HG03439 (cell line): Measurements from ENCODE around the gene TFEC.
"Not testable (repeated sequence)": the region's sequence is repeated elsewhere in the genome, so short reads cannot be mapped to it uniquely, and the experiment has no call there.

ENCODE experiments used
- ATAC-seq: cut with Tn5 transposase; IDR thresholded peaks from one replicate; pipeline ENCODE4 v1.9.1; 2021; ENCODE audit warnings: mild to moderate bottlenecking, moderate library complexity; ENCODE audit not compliant: unreplicated experiment

Gene TFEC, protein sequence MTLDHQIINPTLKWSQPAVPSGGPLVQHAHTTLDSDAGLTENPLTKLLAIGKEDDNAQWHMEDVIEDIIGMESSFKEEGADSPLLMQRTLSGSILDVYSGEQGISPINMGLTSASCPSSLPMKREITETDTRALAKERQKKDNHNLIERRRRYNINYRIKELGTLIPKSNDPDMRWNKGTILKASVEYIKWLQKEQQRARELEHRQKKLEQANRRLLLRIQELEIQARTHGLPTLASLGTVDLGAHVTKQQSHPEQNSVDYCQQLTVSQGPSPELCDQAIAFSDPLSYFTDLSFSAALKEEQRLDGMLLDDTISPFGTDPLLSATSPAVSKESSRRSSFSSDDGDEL

DNA sequence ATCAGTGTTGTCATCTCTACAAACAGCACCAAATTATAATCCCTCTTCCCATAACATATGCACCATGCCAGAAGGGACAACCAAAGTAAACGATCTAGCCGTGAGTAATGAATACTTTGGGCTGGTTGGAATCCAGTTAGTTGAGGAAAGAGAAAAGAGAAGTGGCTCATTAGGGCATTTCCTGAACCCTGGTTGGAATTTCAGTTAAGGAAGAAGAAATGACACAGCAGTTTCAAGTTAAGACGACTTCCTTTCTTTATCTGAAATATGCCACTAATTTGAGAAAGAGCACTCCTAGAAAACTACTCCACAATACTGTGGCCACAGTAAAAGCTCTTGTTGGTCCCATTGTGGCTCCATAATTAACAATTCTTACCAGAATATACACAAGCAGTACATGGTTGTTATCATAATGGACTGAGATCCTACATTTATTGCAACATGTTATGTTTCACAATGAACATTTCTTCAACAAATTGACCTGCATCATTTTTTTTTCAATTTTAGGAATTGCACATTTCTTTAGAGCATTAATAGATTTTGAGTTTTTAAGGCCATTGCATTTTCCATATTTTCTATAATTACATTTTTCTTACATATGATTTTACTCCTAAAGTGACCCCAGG, at the start of gene TFEC:
Gene TFEC (minus strand): TSS at position 113 of the 626 bp plus-strand sequence. CDS start 46,322 bp downstream, outside the sequence.
- no peak for ATAC-seq

DNA sequence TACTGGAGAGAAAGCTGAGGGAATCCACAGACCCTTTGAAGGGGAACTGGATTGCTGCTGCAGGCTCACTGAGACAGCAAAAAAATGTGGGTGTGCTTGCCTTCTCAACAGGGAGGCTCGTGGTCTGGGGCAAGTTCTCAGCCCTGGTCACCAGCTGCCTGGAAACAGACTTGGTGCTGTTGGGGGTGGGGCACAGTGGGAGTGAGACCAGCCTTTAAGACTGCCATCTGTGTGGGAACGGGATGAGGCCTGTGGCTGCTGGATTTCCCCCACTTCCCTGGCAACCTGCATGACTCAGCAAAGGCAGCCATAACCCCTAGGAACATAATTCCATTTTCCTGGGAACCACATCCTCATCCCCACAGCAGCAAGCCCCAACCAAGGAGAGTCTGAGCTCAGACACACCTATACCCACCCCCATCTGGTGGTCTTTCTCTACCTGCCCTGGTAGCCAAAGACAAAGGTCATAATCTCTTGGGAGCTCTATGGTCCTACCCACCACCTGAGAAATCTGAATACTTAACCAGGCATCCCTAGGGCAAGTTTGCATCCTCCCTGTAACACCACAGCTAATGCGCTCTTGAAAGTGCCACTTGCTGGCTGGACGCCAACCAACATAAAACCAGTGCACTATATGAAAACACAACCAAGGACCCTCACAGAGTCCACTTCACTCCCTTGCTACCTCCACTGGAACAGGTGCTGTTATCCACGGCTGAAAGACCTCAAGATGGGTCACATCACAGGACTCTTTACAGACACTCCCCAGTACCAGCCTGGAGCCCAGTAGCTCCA, 45.0 kb upstream of the TFEC start:
- ATAC-seq = no peak

DNA sequence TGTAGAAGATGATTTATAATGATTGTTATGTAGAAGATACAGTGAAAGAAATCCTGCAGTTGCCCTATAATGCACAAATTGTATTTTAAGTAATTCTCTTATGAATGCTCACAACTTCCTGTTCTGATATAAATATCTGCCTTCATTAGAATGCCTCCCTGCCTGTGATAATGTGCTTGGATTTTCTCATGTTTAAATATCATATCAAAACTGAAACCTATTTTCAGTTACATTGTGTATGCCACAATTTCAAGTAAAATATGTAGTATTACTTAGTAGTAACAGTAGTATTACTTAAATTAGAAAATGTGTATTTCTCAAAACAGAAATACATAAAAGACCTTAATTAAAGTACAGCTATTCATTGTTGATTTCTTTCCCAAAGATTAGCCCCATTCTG, 41.1 kb upstream of the TFEC start:
- no peak for ATAC-seq

DNA sequence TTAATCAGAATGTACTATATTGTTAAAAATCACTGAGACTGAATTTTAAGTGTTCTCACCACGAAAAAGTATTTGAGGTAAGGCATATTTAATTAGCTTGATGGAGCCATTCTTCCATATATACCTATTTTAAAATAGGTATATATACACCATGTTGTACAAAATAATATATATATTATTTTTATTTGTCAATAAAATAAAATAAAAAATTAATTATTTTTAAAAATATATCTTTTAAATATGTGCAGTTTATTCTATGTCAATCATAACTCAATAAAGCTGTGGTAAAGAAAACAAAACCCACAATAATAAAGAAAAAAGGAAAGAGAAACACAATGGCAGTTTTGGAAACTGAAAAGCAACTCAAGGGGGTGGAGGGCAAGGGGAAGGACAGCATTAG, 33.6 kb upstream of the TFEC start:
- ATAC-seq = no peak

DNA sequence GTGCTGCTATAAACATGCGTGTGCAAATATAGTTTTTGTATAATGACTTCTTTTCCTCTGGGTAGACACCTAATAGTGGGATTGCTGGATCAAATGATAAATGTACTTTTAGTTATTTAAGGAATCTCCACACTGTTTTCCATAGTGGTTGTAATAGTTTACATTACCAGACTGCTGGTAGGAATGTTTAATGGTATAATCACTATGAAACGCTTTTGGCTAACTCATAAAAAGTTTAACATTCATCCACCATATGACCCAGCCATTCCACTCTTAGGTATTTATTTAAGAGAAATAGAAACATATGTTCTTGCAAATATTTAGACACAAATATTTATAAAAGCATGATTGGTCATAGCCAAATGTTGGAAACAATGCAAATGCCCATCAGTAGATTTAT, 32.1 kb upstream of the TFEC start:
- no peak for ATAC-seq

DNA sequence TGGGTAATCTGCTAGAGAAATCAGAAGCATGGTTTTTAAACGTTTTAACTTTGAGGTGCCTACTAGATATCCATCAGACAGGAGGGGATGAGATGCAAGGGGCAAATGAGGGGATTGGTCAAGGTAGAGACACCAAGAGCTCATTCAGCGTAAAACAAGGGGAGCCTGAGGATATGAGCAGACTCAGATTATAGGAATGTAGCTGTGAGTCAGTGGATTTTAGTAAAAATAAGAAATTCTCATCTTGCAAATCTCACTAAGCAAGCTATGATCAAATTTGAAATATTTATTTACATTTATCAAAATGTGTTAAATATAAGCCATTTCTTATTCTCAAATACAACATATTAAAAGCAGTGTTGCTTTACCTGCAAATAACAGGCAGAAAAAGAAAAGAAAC, 21.4 kb upstream of the TFEC start:
- no peak for ATAC-seq

DNA sequence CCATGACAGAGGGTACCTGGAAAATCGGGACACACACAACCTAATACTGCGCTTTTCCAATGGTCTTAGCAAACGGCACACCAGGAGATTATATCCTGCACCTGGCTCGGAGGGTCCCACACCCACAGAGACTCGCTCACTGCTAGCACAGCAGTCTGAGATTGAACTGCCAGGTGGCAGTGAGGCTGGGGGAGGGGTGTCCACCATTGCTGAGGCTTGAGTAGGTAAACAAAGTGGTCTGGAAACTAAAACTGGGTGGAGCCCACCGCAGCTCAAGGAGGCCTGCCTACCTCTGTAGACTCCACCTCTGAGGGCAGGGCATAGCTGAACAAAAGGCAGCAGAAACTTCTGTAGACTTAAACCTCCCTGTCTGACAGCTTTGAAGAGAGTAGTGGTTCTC, 16.7 kb upstream of the TFEC start:
- not testable (repeated sequence) for ATAC-seq

DNA sequence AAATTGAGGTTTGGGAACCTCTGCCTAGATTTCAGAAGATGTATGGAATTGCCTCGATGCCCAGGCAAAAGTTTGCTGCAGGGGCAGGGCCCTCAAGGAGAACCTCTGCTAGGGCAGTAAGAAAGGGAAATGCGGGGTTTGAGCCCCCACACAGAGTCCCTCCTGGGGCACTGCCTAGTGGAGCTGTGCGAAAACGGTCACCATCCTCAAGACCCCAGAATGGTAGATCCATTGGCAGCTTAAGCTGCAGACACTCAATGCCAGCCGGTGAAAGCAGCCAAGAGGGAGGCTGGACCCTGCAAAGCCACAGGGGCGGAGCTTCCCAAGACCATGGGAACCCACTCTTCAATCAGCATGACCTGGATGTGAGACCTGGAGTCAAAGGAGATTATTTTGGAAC, 15.0 kb upstream of the TFEC start:
- ATAC-seq = no peak

DNA sequence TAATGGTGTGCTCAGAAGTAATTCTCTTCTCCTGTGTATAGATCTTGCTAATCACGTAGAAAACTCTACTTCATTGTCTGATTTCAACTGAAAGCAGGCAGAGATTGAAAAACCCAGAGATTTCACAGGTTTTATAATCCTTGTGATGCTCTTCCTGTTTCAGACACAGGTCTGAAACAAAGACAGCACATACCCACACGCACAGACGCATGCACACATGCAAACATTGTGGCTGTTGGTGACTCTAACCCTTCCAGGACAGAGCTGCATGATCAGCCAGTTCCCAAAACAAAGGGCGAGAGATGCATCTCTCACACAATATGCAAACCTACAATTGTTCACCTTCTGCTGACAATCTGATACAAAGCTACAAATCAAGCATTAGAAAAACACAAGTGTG, 11.1 kb upstream of the TFEC start:
- peak; percentile 96 for ATAC-seq

DNA sequence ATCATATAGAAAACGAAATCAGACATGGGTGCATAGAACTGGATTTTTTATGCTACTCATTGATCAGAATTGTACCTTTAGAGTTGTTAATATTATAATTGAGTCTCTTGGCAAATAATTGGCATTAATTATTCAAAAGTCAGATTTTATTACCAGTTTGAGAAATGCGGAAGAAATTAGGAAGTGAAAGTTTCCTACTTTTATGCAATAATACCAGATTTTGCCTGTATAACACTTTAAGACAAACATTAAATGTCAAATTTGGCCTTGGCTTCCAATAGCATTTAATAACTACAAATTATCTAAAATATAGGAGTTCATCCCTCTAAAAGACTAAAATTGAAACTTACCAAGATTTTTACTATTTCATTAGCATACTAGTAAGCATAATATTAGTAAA, 6.8 kb upstream of the TFEC start:
- no peak for ATAC-seq

DNA sequence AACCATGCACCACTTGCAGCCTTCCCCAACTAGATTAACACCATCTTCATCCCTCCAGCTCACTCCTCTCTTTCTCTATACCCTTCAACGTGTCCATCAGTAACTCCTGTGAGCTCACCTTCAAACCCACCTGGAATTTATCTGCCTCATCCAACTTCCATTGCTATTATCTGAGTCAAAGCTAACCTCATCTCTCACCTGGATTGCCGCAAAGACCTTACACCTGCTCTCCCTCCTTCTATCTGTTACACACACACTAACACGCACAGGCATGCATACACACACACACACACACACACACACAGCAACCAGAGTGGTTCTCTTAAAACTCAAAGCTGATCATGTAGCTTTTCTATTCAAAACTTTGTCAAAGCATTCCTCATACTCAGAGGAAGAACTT, 3.8 kb upstream of the TFEC start:
- no peak for ATAC-seq

DNA sequence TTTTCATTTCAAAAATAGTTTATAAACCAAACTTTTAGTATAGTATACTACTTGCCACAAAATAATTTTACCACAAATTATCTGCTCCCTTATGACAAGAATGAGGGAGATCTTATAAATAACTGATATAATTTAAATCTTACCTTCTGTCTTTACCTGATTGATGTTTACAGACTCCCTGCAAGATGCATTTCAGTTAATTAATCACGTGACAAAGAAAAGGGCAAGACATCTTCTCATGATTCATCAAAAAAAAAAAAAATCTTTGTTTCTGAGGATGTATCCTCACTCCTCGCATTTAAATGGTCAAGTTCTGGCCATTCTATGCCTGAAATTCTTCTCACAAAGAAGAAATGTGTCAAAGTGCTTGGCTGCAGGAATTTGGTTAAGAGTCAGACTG, 2.3 kb upstream of the TFEC start:
- ATAC-seq = no peak

DNA sequence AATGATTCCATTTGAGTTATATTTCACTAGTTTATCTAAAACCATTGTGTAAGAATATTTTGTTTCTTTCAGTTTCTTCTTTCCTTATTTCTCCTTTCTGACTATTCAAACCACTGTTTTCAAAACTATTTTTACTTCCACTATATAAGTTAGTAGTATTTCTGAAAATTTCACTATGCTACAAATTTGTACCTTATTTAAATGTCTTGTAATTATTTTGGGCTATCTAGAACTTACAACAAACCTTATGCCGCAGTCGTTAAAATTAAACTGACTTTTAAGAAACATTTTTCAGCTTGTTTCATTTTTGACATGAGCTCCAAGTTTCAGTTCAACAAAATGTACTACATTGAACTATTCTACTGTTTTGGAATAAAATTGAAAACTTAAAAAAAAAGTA, 1.8 kb downstream of the TFEC start:
- ATAC-seq = peak; percentile 86

DNA sequence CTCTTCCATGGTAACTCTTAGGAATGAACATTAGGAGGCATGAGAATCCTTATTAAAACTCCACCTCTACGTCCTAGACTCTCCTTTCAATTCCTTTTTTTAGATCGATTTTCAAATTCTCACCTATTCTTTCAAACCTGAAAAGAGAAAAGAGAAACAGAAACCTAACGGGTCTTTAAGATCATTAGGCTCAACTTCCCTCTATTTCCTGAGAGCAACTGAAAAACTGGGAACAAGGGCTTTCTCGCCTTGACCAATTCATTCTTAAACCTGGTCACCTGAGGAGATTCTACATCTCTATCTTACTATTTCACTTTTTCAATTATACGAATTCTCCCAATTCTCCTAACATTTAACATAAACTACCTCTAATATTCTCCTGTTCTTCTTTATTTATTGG, 2.8 kb downstream of the TFEC start:
- ATAC-seq = no peak

DNA sequence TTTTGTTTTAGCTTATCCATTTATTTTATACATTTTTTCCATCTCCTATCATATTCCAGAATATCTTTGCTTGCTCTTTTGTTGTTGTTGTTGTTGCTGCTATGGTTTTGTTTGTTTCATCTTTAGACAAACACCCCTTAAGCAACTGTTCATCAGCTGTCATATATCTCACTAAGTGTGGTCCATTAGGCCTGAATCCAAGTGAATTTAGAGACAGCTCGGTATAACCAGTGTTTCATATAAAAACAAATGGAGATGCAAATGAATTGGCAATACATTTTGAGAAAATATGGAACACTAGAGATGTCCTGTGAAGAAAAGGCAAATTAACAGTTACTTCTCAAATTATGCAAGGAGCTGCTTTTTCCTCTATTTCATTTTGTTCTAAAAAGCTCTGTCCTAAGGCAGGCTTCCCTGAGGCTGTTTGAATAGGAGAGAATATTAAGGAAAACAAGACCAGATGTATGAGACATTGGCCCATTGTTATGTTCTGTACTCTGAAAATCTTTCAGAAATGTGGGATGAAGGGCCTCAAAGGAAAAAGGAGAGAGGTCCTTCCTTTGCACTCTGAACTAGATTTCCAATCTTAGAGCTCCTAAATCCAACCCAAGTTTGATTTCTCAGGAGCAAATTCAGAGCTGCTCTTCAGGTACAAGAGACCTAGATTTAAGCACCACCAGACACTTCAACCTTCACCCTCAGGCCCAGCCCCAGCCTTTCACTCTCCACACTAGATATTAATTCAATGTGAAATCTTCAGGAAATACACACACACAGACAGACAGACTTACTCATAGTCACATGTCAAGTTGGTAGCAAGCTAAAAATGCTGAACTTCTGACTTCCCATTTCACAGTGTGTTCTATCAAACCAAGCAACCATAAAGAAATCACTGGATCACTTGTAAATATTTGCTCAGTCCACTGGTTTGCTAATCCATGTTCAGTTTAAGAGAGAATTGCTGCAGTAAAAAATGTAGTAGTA, 5.4 kb downstream of the TFEC start:
- ATAC-seq = no peak

DNA sequence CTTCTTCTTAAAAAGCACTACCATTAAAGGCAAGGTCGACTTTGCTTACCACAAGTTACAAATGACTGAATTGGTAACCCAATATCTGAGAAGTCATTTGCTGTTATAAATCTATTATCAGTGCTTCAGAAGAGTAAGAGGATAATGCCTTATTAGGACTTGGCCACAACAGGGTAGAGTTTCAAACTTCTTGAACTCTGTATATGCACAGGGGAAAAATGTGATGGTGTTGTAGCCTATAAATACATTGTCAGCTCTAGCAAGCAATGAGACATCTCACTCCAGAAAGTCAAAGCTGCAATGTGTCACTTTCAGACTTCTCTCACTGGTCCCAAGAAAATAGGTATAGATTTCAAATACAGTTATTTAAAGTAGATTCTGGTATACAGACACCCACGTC, 9.3 kb downstream of the TFEC start:
- ATAC-seq = peak; percentile 76

DNA sequence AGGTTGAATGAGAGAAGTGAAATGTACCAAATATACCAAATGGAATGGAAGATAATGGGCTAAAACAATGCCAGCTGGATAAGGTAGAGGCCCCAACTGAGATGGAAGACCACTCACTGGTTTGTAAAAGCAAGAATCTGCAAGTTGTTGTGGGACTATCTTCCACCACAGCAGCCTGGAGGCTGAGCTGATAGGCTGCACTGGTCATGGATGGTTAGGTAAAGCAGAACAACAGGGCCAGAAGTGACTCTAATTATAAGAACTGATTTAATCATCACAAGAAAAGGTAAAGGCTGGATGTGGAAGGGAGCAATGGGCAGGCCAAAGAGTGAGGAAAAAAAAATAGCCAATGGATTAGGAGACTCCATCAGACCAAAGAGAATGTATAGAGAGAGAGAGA, 11.8 kb downstream of the TFEC start:
- ATAC-seq = no peak

DNA sequence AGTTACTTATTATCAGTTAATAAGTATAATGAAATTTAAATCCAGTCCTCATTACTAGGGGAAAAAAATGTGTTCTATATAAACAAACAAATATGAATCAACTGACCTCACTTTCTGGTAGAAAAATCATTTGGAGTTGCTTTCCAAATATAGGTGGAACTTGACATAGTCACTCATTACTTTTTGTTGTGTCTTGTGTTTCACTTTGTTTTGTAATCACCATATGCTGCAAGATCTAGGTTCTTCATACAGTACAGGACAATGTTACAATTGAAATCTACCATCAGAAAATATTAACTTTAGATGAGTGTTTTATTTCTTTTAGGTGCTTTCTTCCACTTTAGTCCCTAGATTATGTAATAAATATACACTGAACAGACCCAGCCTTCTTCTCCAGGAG, 16.9 kb downstream of the TFEC start:
- no peak for ATAC-seq

DNA sequence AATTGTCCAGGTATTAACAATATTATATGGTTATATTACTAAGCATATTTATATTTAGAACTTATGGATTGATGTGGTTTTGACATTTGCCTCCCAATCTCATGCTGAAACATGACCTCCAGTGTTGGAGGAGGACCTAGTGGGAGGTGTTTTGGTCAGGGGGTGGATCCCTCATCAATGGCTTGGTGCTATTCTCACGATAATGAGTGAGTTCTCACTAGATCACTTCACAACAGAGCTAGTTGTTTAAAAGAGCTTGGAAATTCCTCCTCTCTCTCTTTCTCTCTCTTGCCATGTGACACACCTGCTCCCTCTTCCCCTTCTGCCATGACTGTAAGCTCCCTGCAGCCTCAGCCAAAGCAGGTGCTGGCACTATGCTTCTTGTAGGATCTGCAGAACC, 19.0 kb downstream of the TFEC start:
- no peak for ATAC-seq

DNA sequence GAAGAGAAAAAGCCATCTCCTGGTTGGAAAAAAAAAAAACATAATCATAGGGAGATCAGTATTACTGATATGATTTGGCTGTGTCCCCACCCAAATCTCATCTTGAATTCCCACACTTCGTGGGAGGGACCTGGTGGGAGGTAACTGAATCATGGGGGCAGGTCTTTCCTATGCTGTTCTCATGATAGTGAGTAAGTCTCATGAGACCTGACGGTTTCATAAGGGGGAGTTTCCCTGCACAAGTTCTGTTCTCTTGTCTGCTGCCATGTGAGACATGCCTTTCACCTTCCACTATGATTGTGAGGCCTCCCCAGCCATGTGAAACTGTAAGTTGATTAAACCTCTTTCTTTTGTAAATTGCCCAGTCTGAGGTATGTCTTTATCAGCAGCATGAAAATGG, 25.8 kb downstream of the TFEC start:
- ATAC-seq = not testable (repeated sequence)

DNA sequence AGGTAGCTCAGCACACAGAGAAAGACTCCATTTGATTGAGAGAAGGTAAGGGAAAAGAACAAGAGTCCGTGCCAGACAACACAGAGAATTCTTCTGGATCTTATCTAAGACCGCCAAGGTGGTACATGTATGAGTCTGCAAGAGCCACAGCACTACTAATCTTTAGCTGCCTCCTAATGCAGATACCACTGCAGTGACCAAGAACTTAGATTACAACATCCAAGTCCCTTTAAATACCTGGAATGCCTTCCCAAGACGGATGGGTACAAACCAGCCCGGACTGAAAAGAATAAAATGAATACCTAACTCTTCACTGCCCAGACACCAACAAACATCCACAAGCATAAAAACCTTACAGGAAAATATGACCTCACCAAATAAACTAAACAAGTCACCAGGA, 33.3 kb downstream of the TFEC start:
- no peak for ATAC-seq
